Left lung (tissue), 10 donors: Measurements from ENCODE around the gene TIMM22. TPM values are rescaled to one million over a fixed set of nuclear protein-coding genes. Genes with fewer than 3 reads are reported as not detected.

ENCODE experiments used
- ATAC-seq: fragments of 200-7000 bp; cut with Tn5 transposase; one replicate; pipeline ENCODE4 v1.9.1; 2020; ENCODE audit warnings: moderate library complexity
- DNase-seq, 4 donors: peaks; one replicate each; pipeline ENCODE4 v3.0.0-alpha.2; 2013 to 2020
- H3K27ac ChIP-seq, 2 donors: fragments of 200-600 bp; sonication (generic) in 1 of 2; one replicate each; pipeline versions ENCODE4 v1.5.0 to v1.8.0; 2020 to 2021
- H3K27me3 ChIP-seq, 2 donors: fragments of 200-600 bp; sonication (generic) in 1 of 2; one replicate each; pipeline versions ENCODE4 v1.5.0 to v1.8.0; 2020 to 2021
- H3K36me3 ChIP-seq, 2 donors: fragments of 200-600 bp; sonication (generic) in 1 of 2; one replicate each; pipeline versions ENCODE4 v1.5.0 to v1.8.0; 2020 to 2021
- H3K4me1 ChIP-seq, 2 donors: fragments of 200-600 bp; one replicate each; pipeline ENCODE4 v1.8.0; 2021
- H3K4me3 ChIP-seq, 2 donors: fragments of 200-600 bp; sonication (generic) in 1 of 2; one replicate each; pipeline versions ENCODE4 v1.5.0 to v1.8.0; 2020 to 2021; ENCODE audit warnings: mild to moderate bottlenecking in 1 of 2
- H3K9me3 ChIP-seq, 2 donors: fragments of 200-600 bp; sonication (generic) in 1 of 2; one replicate each; pipeline versions ENCODE4 v1.5.0 to v1.8.0; 2020 to 2021
- intact Hi-C, 2 donors: fragments of 100-400 bp; cut with DNase I; formaldehyde crosslinking; loops; one replicate each; pipeline versions ENCODE4 v1.11.2 to v1.14.2; 2022
- polyA plus RNA-seq, 6 donors: library from polyadenylated mRNA; unstranded; fragments of 120-200 nt; gene quantifications; one replicate each; pipeline ENCODE4 v1.2.1, GENCODE V29; 2013; ENCODE audit not compliant: insufficient read length in 6 of 6
- total RNA-seq, 2 donors: library from RNA; stranded (reverse); fragmentation: NEBNext Ultra II Directional; extraction: Animal tissue kit (Norgen Biotek cat#: 25700); gene quantifications; one replicate each; pipeline ENCODE4 v1.2.1, GENCODE V29; 2021
- TF ChIP-seq, protein P1 (sequence below), 2 donors: fragments of 200-600 bp; sonication (generic) in 1 of 2; IDR thresholded peaks; one replicate each; pipeline versions ENCODE4 v1.5.0 to v1.8.0; 2021; ENCODE audit warnings: antibody characterized with exemption in 2 of 2
- donor health status: DM: no; HTN: yes; CAD: no.
- donor health status: DM: no; HTN: no; CAD: no.

Gene TIMM22
- total and polyA plus RNA-seq, 8 donors = 10.6 to 18.4 (median 15.4) TPM

DNA sequence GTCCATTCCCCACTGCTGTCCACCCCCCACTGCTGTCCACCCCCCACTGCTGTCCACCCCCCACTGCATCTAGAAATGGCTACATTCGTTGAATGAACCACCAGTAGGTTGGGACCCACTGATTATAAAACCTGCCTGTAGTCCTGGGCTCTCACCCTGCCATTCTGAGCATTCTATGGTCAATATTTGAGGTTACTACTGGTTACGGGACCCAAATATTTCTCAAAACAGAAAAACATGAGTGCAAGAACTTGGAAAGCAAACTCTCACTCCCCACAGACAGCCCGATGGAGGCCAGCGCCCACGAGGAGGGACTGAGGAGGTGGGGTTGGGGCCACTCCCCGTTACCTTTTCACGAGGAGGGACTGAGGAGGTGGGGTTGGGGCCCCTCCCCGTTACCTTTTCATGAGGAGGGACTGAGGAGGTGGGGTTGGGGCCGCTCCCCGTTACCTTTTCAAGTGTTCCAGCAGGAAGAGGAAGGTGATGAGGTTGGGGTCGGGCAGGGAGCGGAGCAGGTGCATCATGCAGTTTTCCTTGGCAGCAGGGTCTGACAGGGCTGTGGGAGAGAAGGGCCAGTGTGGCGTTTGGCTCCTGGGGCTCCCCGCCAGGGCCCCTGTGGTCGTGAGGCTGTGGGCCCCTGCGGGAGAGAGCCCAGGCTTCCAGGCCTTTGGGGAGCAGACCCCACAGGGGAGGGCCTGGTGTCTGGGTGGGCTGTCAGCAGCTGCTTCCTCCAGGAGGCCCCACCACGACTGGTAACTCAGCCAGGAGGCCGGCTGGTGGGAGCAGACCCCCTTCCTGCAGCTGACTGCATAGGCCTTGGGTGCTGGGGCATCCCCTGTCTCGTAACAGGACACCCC, 12.5 kb downstream of the TIMM22 start:
- Histone ChIP-seq H3K4me3 (no peak overlapping the region), H3K4me1 (peaks cover 10 to 22% of the 10 kb centered on the region in 2 donors), H3K36me3 (peaks cover 0 to 90% of the 10 kb centered on the region in 2 donors), H3K27ac (no peak overlapping the region), H3K9me3 (no peaks in the 10 kb centered on the region), H3K27me3 (no peaks in the 10 kb centered on the region)
- TF ChIP-seq, protein P1, sequence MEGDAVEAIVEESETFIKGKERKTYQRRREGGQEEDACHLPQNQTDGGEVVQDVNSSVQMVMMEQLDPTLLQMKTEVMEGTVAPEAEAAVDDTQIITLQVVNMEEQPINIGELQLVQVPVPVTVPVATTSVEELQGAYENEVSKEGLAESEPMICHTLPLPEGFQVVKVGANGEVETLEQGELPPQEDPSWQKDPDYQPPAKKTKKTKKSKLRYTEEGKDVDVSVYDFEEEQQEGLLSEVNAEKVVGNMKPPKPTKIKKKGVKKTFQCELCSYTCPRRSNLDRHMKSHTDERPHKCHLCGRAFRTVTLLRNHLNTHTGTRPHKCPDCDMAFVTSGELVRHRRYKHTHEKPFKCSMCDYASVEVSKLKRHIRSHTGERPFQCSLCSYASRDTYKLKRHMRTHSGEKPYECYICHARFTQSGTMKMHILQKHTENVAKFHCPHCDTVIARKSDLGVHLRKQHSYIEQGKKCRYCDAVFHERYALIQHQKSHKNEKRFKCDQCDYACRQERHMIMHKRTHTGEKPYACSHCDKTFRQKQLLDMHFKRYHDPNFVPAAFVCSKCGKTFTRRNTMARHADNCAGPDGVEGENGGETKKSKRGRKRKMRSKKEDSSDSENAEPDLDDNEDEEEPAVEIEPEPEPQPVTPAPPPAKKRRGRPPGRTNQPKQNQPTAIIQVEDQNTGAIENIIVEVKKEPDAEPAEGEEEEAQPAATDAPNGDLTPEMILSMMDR (IDR thresholded peaks at IDR 0.05) = no peak
- DNase-seq = no peak
- intact Hi-C loops = no loop called here
- no peak for ATAC-seq

GRCh38 chr17:1010086-1010450, 13.1 kb downstream of the TIMM22 start:
- Histone ChIP-seq H3K27me3 (no peaks in the 10 kb centered on the region), H3K27ac (peak overlapping the region in 1 of 2 donors; percentile 33), H3K9me3 (no peaks in the 10 kb centered on the region), H3K36me3 (peaks cover 0 to 84% of the 10 kb centered on the region in 2 donors), H3K4me3 (no peak overlapping the region), H3K4me1 (peaks cover 7 to 16% of the 10 kb centered on the region in 2 donors)
- DNase-seq (peak in 1 of 4 donors; percentile 63), ATAC-seq (no peak)
- intact Hi-C loops = no loop called here
- TF ChIP-seq, protein P1 (IDR thresholded peaks at IDR 0.05) = no peak

DNA sequence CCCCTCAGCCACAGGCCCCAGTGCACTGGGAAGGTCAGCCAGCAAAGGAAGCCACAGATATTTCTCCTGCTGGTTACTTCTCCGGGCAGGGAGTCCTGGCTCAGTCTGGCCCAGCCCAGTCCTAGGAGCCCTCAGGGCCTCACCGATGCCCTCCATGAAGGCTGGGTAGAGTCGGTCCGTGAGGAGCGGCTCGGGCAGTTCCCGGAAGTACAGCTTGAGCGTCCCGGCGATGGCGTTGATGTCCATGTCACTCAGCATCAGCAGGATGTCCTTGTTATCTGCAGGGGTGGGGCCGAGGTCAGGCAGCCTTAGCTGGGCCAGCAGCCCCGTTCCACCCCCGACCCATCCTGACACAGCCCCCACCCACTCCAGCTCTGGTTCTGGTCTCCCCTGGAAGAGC, 13.7 kb downstream of the TIMM22 start:
- TF ChIP-seq, protein P1 (IDR thresholded peaks at IDR 0.05) = no peak
- H3K27ac ChIP-seq = peak overlapping the region in 1 of 2 donors; percentile 33
- no peaks in the 10 kb centered on the region for H3K27me3 ChIP-seq
- H3K36me3 ChIP-seq = peaks cover 0 to 79% of the 10 kb centered on the region in 2 donors
- H3K9me3 ChIP-seq = no peaks in the 10 kb centered on the region
- no peak overlapping the region for H3K4me3 ChIP-seq
- intact Hi-C loops = no loop called here
- ATAC-seq (no peak), DNase-seq (peak in 1 of 4 donors; percentile 67)
- H3K4me1 ChIP-seq = peaks cover 4 to 10% of the 10 kb centered on the region in 2 donors

- ATAC-seq (no peak), DNase-seq (peak in 1 of 4 donors; percentile 26)
- H3K4me3 ChIP-seq = no peak overlapping the region
- intact Hi-C loops = no loop called here
- no peaks in the 10 kb centered on the region for H3K9me3 ChIP-seq
- H3K4me1 ChIP-seq = peaks cover 0 to 5% of the 10 kb centered on the region in 2 donors
- H3K27me3 ChIP-seq = no peaks in the 10 kb centered on the region
- H3K27ac ChIP-seq = no peak overlapping the region
- TF ChIP-seq, protein P1 (IDR thresholded peaks at IDR 0.05) = no peak
- H3K36me3 ChIP-seq = peaks cover 0 to 73% of the 10 kb centered on the region in 2 donors
Measured at GRCh38 chr17:1011138-1011537, 14.2 kb downstream of the TIMM22 start.
